ENCODE data around the gene PPP1R14C. TPM values are rescaled to one million over a fixed set of nuclear protein-coding genes. Genes with fewer than 3 reads are reported as not detected.

Gene PPP1R14C
- total RNA-seq, 1 experiment from 2014 or later = 12.1 TPM

- Histone ChIP-seq H3K9me3 (ENCODE audit: insufficient read depth, low read depth) (no peaks in the 10 kb centered on the region), H4K20me1 (ENCODE audit: insufficient read depth) (no peaks in the 10 kb centered on the region), H3K9me2 (ENCODE audit: insufficient read depth) (no peaks in the 10 kb centered on the region), H3K36me3 (ENCODE audit: low read depth) (no peaks in the 10 kb centered on the region), H3K4me3 (no peak overlapping the region), H3K79me2 (ENCODE audit: low read depth) (no peaks in the 10 kb centered on the region), H3K4me1 (replicated peaks; ENCODE audit: insufficient read depth) (no peaks in the 10 kb centered on the region), H3F3A (ENCODE audit: insufficient read depth, low read depth) (no peaks in the 10 kb centered on the region), H3K27me3 (ENCODE audit: insufficient read depth, low read depth) (no peaks in the 10 kb centered on the region), H3K4me2 (no peak overlapping the region), H3K27ac (no peak overlapping the region), H2AFZ (no peak overlapping the region)
- ChIA-PET POLR2A (ENCODE audit: unreplicated experiment) (no interaction called here), CTCF (no interaction called here)
- DNase-seq = no peak
- TF ChIP-seq CTCF (conservative IDR thresholded peaks at IDR 0.05) (no peak), EZH2 (IDR thresholded peaks at IDR 0.05; ENCODE audit: low read depth) (no peak)
- BruUV-seq (replicated peaks) = no TSS peak
- intact Hi-C loops (cut with micrococcal nuclease; ENCODE audit: unreplicated experiment) = no loop called here
Observed at GRCh38 chr6:150126641-150127291, 16.1 kb upstream of the PPP1R14C start.

GRCh38 chr6:150128425-150128824 is 14.4 kb upstream of the PPP1R14C start:
- Histone ChIP-seq H2AFZ (no peak overlapping the region), H3K9me2 (ENCODE audit: insufficient read depth) (no peaks in the 10 kb centered on the region), H3K4me3 (no peak overlapping the region), H3K36me3 (ENCODE audit: low read depth) (no peaks in the 10 kb centered on the region), H4K20me1 (ENCODE audit: insufficient read depth) (no peaks in the 10 kb centered on the region), H3K4me1 (replicated peaks; ENCODE audit: insufficient read depth) (no peaks in the 10 kb centered on the region), H3K27me3 (ENCODE audit: insufficient read depth, low read depth) (no peaks in the 10 kb centered on the region), H3K4me2 (no peak overlapping the region), H3K27ac (no peak overlapping the region), H3K79me2 (ENCODE audit: low read depth) (no peaks in the 10 kb centered on the region), H3F3A (ENCODE audit: insufficient read depth, low read depth) (no peaks in the 10 kb centered on the region), H3K9me3 (ENCODE audit: insufficient read depth, low read depth) (no peaks in the 10 kb centered on the region)
- CTCF ChIA-PET = no interaction called here
- intact Hi-C loops (cut with micrococcal nuclease; ENCODE audit: unreplicated experiment) = no loop called here
- BruUV-seq (replicated peaks) = no TSS peak
- DNase-seq = no peak
- POLR2A ChIA-PET (ENCODE audit: unreplicated experiment) = no interaction called here
- TF ChIP-seq EZH2 (IDR thresholded peaks at IDR 0.05; ENCODE audit: low read depth) (no peak), CTCF (conservative IDR thresholded peaks at IDR 0.05) (no peak)

GRCh38 chr6:150129616-150130505 is 13.0 kb upstream of the PPP1R14C start:
- Histone ChIP-seq H4K20me1 (ENCODE audit: insufficient read depth) (no peaks in the 10 kb centered on the region), H3K27me3 (ENCODE audit: insufficient read depth, low read depth) (no peaks in the 10 kb centered on the region), H3K4me1 (replicated peaks; ENCODE audit: insufficient read depth) (no peaks in the 10 kb centered on the region), H3F3A (ENCODE audit: insufficient read depth, low read depth) (no peaks in the 10 kb centered on the region), H3K9me3 (ENCODE audit: insufficient read depth, low read depth) (no peaks in the 10 kb centered on the region), H3K27ac (no peak overlapping the region), H2AFZ (no peak overlapping the region), H3K4me3 (no peak overlapping the region), H3K4me2 (no peak overlapping the region), H3K36me3 (ENCODE audit: low read depth) (no peaks in the 10 kb centered on the region), H3K9me2 (ENCODE audit: insufficient read depth) (no peaks in the 10 kb centered on the region), H3K79me2 (ENCODE audit: low read depth) (no peaks in the 10 kb centered on the region)
- ChIA-PET CTCF (no interaction called here), POLR2A (ENCODE audit: unreplicated experiment) (interaction anchor here (0.6 kb wide), 1 partner anchor 90 kb away, joined by 4 read pairs; no protein-coding TSS in a partner anchor)
- BruUV-seq (replicated peaks) = no TSS peak
- intact Hi-C loops (cut with micrococcal nuclease; ENCODE audit: unreplicated experiment) = no loop called here
- TF ChIP-seq EZH2 (IDR thresholded peaks at IDR 0.05; ENCODE audit: low read depth) = no peak
- no peak for TF ChIP-seq CTCF (conservative IDR thresholded peaks at IDR 0.05)
- no peak for DNase-seq

All from PC-9 (cell line).